Activated CD4-positive, alpha-beta T cell treated with anti-CD3 and anti-CD28 coated beads, Interleukin-2, amount 50 U/mL, for 24 hours (primary cell): ENCODE measurements around the gene FIGN.

Experiments
- DNase-seq, 2 donors: peaks; one replicate each; pipeline ENCODE4 v3.0.0-alpha.2; 2020; ENCODE audit warnings: low read depth in 1 of 2, low spot score in 1 of 2

Gene FIGN

DNA sequence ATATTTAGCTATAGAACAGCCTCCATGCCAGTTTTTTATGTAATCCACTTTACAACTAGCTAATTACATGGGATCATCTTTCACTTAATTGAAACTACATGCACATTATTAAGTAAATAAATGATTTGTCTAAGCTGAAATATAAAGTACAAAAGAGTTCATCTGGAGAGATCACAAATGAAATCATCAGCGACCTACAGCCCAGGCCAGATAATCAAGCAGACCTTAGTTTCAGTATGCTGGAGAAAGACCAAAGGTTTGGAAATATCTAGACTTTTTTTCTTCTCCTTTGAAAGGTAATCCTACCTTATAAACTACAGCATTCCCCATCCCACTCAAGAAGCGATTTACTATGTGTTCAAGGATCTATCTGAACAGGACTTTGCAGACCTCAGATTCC lies 26.5 kb downstream of the FIGN start:
- DNase-seq = no peak

DNA sequence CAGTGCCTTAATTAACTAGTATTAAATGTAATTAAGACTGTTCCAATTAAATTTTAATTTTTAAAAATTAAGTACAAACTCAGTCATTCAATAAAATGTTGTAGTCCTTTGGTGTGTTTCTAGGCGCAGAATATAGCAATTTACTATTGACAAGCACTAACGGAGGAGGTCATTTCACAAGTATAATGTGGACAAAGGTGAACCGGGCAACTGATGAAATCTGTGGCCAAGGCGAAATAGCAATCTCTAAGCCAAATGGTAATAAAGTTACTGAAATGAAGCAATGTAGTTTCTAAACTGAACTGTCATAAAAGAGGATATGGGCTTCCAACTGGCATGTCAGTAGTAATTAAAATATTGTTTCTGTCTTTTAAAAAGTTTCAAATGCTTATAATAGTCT lies 27.5 kb downstream of the FIGN start:
- DNase-seq = no peak

GRCh38 chr2:163703386-163703785 lies 32.4 kb downstream of the FIGN start:
- no peak for DNase-seq

DNA sequence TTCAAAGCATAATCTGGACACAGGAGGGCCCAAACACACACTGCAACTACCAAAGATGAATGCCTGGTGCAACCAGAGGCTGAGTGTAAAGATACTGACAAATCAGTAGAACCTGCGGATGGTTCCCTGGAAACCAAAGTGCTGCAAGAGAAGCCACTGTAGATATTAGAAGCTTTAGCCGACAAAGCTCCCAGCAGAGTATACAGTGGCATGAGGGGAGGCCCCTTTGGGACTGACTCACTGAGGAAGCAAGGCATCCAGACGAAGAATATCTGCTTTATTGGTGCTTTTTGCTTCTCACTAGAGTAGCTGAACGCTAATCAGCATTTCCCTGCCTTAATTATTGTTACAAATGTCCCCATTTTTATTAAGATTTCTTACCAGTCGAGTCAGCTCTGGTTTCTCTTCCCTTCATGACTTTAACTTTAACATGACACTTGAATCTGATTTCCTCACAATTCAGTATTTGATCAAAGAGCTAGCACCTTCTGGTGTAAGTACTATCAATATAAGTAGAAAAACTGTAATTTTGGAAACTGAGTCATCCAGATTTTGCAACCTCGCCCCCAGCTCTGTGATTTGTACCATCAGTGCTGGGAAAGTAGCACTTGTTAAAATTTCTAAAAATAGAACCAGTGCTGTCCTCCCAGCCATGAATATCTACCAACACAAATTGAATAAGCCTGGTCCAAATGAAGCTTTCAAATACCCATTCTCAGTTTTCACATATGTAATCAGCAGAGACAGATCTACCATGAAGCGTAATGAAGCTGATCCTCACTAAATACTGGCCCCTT lies 34.2 kb downstream of the FIGN start:
- DNase-seq = no peak

- no peak for DNase-seq
These were observed 37.0 kb downstream of the FIGN start for GRCh38 chr2:163698857-163699256.

DNA sequence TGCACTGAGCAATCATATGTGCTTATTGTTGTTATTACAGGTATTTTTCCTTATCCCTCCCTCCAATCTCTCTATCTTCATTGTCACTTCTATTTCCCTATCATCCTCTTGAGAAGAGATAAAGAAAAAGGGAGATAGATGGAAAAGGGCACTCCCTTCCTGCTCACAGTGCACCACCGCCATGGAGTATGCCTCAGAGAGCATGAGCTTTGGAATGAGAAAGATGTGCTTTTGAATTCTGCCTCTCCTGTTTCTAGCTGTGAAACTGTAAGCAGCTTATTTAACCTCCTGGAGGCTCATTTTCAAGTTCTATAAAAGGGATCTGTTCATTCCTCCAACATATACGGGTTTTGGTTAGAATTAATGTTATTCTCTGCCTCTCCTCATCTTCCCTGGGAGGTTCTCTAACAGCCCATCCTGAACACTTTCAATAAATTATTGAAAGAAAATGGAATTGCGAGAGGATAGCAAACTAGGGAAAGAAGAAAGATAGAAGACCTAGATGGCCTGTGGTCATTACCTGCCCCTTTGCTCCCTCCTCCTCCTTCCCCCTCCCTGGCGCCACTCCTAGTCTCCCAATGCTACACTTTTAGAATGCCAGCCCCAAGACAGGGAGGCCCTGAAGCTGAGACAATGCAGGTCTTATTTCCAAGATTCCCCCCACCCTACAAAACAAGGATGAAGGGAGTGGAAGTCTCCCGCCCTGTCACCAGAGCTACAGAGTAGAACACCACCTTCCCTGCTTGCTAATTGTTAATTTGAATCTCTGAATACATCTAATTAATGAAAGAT lies 37.8 kb downstream of the FIGN start:
- no peak for DNase-seq

GRCh38 chr2:163697429-163697828 lies 38.4 kb downstream of the FIGN start:
- no peak for DNase-seq

GRCh38 chr2:163693484-163693883 lies 42.3 kb downstream of the FIGN start:
- DNase-seq = no peak

DNA sequence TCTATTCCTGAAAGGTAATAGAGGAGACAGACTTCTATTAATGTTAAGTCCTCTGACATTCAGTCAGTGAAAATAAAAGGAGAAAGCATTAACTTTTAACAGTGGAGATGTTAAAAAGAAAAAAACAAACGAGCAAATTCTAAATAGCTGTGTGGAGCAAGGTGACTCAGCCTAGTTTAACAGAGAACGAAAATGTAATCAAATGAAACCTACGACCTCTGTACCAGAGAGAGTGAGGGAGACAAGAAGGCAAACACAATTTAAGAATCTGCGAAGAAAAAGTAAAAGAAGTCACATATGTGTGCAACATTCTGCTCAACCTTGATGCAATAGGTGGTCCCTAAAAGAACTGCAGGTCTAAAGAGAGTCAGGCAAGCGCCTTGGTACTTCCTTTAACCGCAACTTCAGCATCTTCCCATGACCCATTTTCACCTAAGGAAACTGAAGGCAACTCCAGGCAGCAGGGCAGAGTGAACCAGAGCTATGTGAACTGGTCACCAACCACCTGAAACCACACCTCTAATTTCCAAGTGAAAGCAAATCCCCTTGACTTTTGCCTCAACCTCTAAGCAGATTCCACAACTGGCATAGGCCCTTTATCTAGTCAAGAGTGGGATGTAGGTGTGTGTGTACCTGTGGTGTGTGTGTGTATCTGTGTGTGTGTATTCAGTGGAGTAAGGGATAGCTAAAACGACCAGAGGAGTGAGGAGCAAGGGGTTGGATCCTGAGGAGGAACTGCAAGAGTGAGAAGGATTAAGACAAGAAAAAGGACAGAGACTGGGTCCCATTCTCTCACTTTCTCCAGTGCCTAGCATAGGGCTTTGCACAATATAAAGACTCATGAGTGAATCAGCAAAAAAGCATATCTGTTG lies 43.0 kb downstream of the FIGN start:
- DNase-seq = no peak

DNA sequence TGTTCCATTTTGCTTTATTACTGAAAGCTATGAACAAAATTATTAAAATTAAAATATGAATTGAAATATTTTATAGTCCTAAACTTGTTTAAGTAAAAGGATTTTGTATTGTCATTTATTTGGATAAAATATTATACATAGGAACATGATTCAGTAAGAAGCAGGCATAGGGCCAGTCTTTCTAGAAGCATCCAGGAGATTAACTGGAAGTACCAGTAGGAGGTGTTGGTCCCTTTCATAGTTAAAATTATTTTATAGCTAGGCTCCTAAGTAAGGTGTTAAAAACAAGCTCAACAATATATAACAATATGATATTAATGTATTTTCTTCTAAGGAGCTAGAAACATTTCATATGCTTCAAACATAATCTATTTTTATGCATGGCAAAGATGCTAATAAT lies 43.7 kb downstream of the FIGN start:
- no peak for DNase-seq

GRCh38 chr2:163690896-163691295 lies 44.9 kb downstream of the FIGN start:
- DNase-seq = no peak

GRCh38 chr2:163687217-163687616 lies 48.6 kb downstream of the FIGN start:
- DNase-seq = no peak

- no peak for DNase-seq
These were observed 49.5 kb downstream of the FIGN start for GRCh38 chr2:163686289-163686688.

- no peak for DNase-seq
These were observed 53.1 kb downstream of the FIGN start for GRCh38 chr2:163682695-163683094.

GRCh38 chr2:163681745-163682144 lies 54.1 kb downstream of the FIGN start:
- DNase-seq = no peak

DNA sequence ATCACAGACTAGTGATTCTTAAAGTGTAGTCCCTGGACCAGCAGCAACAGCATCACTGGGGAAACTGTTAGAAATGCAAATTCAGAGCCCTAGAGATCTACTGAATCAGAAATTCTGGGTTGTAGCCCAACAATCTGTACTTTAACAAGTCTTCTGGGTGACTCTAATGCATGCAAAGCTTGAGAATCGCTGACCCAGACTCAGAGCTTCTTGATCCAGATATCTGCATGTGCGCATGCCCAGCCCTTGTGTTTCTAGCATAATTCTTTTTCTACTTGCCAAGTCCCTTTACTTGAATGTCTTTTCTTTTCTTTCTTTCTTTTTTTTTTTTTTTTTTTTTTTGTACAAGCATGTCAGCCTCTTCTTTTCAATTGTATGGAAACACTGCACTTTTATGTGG lies 60.4 kb downstream of the FIGN start:
- no peak for DNase-seq

GRCh38 chr2:163673522-163673921 lies 62.3 kb downstream of the FIGN start:
- DNase-seq = no peak

GRCh38 chr2:163670929-163671328 lies 64.9 kb downstream of the FIGN start:
- no peak for DNase-seq

GRCh38 chr2:163669506-163669905 lies 66.3 kb downstream of the FIGN start:
- no peak for DNase-seq

- no peak for DNase-seq
These were observed 68.5 kb downstream of the FIGN start for GRCh38 chr2:163667064-163667887.

DNA sequence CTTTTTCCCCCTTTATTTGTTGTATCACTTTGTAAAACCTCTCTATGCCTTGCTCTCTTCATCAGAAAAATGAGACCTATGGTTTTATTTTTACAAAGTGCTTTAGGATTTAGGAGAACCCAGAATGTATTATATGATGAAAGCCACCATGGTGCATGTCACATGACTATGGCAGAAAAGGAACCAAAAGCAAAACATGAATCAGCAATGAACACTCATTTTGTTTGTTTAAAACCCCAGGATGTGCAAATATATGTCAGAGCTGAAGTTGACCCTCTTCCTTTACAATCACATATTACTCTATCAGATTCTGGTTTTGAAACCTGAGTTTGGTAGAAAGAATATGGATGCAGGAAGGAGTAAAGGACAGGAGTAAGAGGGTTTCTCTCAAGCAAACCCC lies 70.0 kb downstream of the FIGN start:
- no peak for DNase-seq
